ENCODE results near the gene ZSCAN5C.
"Not testable (repeated sequence)": the region's sequence is repeated elsewhere in the genome, so short reads cannot be mapped to it uniquely, and the experiment has no call there.

DNA sequence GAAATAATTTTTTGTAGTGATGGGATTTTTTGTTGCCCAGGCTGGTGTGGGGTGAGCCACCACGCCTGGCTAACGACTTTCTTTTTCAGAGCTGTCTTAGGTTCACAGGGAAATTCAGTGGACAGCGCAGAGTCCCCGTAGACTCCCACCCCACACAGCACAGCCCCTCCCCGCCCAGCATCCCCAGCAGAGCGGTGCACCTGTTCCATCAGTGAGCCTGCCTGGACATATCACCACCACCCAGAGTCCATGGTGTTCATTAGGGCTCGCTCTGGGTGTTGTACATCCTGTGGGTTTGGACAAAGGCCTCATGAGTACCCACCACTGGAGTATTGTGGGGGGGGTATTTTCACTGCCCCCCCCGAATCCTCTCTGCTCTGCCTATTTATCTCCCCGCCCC, 8.0 kb downstream of the ZSCAN5C start:
- not testable (repeated sequence) for TF ChIP-seq POLR2AphosphoS5, POLR2A, EP300 (IDR thresholded peaks at IDR 0.05)
- TF ChIP-seq, protein P1, sequence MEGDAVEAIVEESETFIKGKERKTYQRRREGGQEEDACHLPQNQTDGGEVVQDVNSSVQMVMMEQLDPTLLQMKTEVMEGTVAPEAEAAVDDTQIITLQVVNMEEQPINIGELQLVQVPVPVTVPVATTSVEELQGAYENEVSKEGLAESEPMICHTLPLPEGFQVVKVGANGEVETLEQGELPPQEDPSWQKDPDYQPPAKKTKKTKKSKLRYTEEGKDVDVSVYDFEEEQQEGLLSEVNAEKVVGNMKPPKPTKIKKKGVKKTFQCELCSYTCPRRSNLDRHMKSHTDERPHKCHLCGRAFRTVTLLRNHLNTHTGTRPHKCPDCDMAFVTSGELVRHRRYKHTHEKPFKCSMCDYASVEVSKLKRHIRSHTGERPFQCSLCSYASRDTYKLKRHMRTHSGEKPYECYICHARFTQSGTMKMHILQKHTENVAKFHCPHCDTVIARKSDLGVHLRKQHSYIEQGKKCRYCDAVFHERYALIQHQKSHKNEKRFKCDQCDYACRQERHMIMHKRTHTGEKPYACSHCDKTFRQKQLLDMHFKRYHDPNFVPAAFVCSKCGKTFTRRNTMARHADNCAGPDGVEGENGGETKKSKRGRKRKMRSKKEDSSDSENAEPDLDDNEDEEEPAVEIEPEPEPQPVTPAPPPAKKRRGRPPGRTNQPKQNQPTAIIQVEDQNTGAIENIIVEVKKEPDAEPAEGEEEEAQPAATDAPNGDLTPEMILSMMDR (IDR thresholded peaks at IDR 0.05), result not testable (repeated sequence)
